GM23248 (cell line): ENCODE data around the gene LRRC45. TPM values are rescaled to one million over a fixed set of nuclear protein-coding genes. Genes with fewer than 3 reads are reported as not detected.
"Not testable (repeated sequence)": the region's sequence is repeated elsewhere in the genome, so short reads cannot be mapped to it uniquely, and the experiment has no call there.

Experiments
- DNase-seq: peaks from one replicate; pipeline ENCODE4 v3.0.0-alpha.2; 2015
- H2AFZ ChIP-seq: fragments of 200-600 bp; sonication (generic); 2 replicates; pipeline ENCODE4 v1.6.1; 2016; ENCODE audit warnings: antibody characterized with exemption
- H3F3A ChIP-seq: fragments of 200-600 bp; sonication (generic); 2 replicates; pipeline ENCODE4 v1.6.1; 2016; ENCODE audit warnings: mild to moderate bottlenecking, antibody characterized with exemption, mixed run types; ENCODE audit not compliant: insufficient read depth
- H3K27ac ChIP-seq: fragments of 200-600 bp; sonication (generic); 2 replicates; pipeline ENCODE4 v1.5.1; 2016; ENCODE audit warnings: mild to moderate bottlenecking
- H3K27me3 ChIP-seq: fragments of 200-600 bp; sonication (generic); replicated peaks from 2 replicates; pipeline ENCODE4 v1.6.1; 2016; ENCODE audit warnings: mild to moderate bottlenecking; ENCODE audit not compliant: insufficient read depth
- H3K36me3 ChIP-seq: fragments of 200-600 bp; sonication (generic); 2 replicates; pipeline ENCODE4 v1.6.1; 2016; ENCODE audit warnings: low read depth, mild to moderate bottlenecking
- H3K4me1 ChIP-seq: fragments of 200-600 bp; sonication (generic); 2 replicates; pipeline ENCODE4 v1.6.1; 2016; ENCODE audit warnings: mild to moderate bottlenecking; ENCODE audit not compliant: insufficient read depth
- H3K4me2 ChIP-seq: fragments of 200-600 bp; sonication (generic); one replicate; pipeline ENCODE4 v1.6.1; 2016; ENCODE audit warnings: mild to moderate bottlenecking; ENCODE audit not compliant: unreplicated experiment
- H3K4me3 ChIP-seq: fragments of 200-600 bp; sonication (generic); 2 replicates; pipeline ENCODE4 v1.5.1; 2016; ENCODE audit warnings: mild to moderate bottlenecking
- H3K79me2 ChIP-seq: fragments of 200-600 bp; sonication (generic); 2 replicates; pipeline ENCODE4 v1.6.1; 2016; ENCODE audit warnings: mild to moderate bottlenecking; ENCODE audit not compliant: insufficient read depth
- H3K9ac ChIP-seq: fragments of 200-600 bp; sonication (generic); 2 replicates; pipeline ENCODE4 v1.6.1; 2016; ENCODE audit warnings: mild to moderate bottlenecking
- H3K9me2 ChIP-seq: fragments of 200-600 bp; sonication (generic); 2 replicates; pipeline ENCODE4 v1.6.1; 2016; ENCODE audit warnings: mixed run types, mild to moderate bottlenecking, moderate library complexity; ENCODE audit not compliant: insufficient read depth
- H3K9me3 ChIP-seq: fragments of 200-600 bp; sonication (generic); one replicate; pipeline ENCODE4 v1.6.1; 2017; ENCODE audit warnings: low read depth
- H4K20me1 ChIP-seq: fragments of 200-600 bp; sonication (generic); 2 replicates; pipeline ENCODE4 v1.6.0; 2016; ENCODE audit not compliant: insufficient read depth
- EZH2 ChIP-seq: fragments of 200-600 bp; sonication (generic); IDR thresholded peaks from 2 replicates; pipeline ENCODE4 v1.6.1; 2018; ENCODE audit warnings: antibody characterized with exemption, mild to moderate bottlenecking; ENCODE audit not compliant: insufficient read depth, poor library complexity, severe bottlenecking
- EZH2phosphoT487 ChIP-seq: fragments of 200-600 bp; sonication (generic); IDR thresholded peaks from 2 replicates; pipeline ENCODE4 v1.6.1; 2018; ENCODE audit warnings: antibody characterized with exemption, moderate library complexity, mild to moderate bottlenecking, low read depth; ENCODE audit not compliant: insufficient read depth
- WGBS, 2 experiments: methylation state at CpG; one replicate each; pipeline ENCODE4 v1.1.6; 2015 to 2017; ENCODE audit warnings: low lambda C conversion rate in 2 of 2, low coverage in 1 of 2; ENCODE audit errors: missing lambda C conversion rate in 2 of 2; 5-methylcytosine and 5-hydroxymethylcytosine counted together
- in situ Hi-C: fragments of 300-500 bp; cut with MboI; formaldehyde crosslinking; loops from 2 replicates; pipeline ENCODE4 v1.15.0; 2020
- polyA plus RNA-seq: library from polyadenylated mRNA; unstranded; fragments of >200 nt; fragmentation: Nextera tagmentation; extraction: Ambion mirVana; gene quantifications from 2 replicates; pipeline ENCODE4 v1.2.1, GENCODE V29; 2016
- total RNA-seq: library from RNA; depleted of rRNA; stranded (reverse); fragments of >200 nt; shearing (Covaris generic); gene quantifications from 2 replicates; pipeline ENCODE4 v1.2.3, GENCODE V29; 2014

Gene LRRC45
- total and polyA plus RNA-seq, 2 experiments from 2014 or later: 4.5 to 14.8 TPM

DNA sequence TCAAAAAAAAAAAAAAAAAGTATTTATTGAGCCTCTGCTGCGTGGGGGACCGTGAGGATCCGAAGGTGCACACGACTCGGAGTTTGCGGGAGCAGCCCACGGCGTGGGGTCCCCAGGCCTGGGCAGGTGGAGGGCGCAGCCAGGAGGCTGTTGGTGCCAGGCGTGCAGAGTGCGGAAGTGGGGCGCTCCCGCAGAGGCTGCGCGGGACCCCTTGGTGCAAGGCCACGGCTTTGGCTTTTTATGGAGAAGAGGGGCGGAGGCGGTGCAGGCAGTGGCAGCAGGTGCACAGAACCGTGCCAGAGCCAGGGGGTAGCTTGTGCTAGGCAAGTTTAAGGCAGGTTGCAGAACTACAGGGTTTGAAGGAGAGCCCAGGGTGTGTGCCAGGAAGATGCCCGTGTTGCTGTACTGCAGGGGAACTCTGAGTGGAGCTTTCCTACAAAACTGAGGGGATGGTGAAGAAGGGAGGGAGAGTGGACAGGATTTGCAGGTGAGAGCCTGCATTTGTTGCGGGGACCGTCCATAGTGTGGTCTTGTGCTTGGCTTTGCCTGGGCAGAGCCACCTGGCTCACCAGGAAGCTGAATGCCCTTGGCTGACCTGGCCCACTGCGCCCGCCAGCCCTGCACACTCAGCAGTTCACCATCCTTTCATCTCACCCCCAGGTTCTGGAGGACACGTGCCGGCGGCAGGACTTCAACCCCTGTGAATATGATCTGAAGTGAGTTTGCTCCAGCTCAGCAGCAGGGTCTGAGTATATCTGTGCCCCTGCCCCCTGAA lies 44.4 kb upstream of the LRRC45 start:
- H2AFZ ChIP-seq: no peak overlapping the region
- H3K9me2 ChIP-seq: no peaks in the 10 kb centered on the region
- H3K36me3 ChIP-seq: no peaks in the 10 kb centered on the region; the same call in 1 of the 2 replicates
- H3K4me1 ChIP-seq: no peaks in the 10 kb centered on the region
- H3K4me3 ChIP-seq: peak overlapping the region; percentile 82
- TF ChIP-seq EZH2phosphoT487 (no peak), EZH2 (no peak)
- DNase-seq: no peak
- WGBS, 2 experiments: 87 to 88% methylated on average over 26 to 27 of the region's 27 CpGs
- H3K9me3 ChIP-seq: no peaks in the 10 kb centered on the region
- no peak overlapping the region for H3K27ac ChIP-seq
- no peaks in the 10 kb centered on the region for H4K20me1 ChIP-seq
- in situ Hi-C loops: no loop called here
- H3K27me3 ChIP-seq: no peaks in the 10 kb centered on the region
- 0 out of 2 replicates have a peak, but pooled peaks cover 6% of the 10 kb centered on the region for H3K79me2 ChIP-seq
- peak overlapping the region; percentile 82 for H3K4me2 ChIP-seq
- no peaks in the 10 kb centered on the region for H3F3A ChIP-seq
- peak overlapping the region; percentile 94 for H3K9ac ChIP-seq

GRCh38 chr17:81980122-81980521 lies 43.0 kb upstream of the LRRC45 start:
- Histone ChIP-seq H3K9ac (no peak overlapping the region), H3K9me2 (no peaks in the 10 kb centered on the region), H3K4me1 (no peaks in the 10 kb centered on the region), H3K9me3 (no peaks in the 10 kb centered on the region), H4K20me1 (no peaks in the 10 kb centered on the region), H3K27ac (no peak overlapping the region), H3K27me3 (no peaks in the 10 kb centered on the region), H3K4me2 (no peak overlapping the region), H2AFZ (no peak overlapping the region), H3K4me3 (no peak overlapping the region), H3K36me3 (no peaks in the 10 kb centered on the region; the same call in 1 of the 2 replicates), H3F3A (no peaks in the 10 kb centered on the region), H3K79me2 (0 out of 2 replicates have a peak, but pooled peaks cover 6% of the 10 kb centered on the region)
- WGBS, 2 experiments: 83 to 86% methylated on average over 4 of the region's 4 CpGs
- in situ Hi-C loops: no loop called here
- DNase-seq: no peak
- TF ChIP-seq EZH2: no peak
- no peak for TF ChIP-seq EZH2phosphoT487

DNA sequence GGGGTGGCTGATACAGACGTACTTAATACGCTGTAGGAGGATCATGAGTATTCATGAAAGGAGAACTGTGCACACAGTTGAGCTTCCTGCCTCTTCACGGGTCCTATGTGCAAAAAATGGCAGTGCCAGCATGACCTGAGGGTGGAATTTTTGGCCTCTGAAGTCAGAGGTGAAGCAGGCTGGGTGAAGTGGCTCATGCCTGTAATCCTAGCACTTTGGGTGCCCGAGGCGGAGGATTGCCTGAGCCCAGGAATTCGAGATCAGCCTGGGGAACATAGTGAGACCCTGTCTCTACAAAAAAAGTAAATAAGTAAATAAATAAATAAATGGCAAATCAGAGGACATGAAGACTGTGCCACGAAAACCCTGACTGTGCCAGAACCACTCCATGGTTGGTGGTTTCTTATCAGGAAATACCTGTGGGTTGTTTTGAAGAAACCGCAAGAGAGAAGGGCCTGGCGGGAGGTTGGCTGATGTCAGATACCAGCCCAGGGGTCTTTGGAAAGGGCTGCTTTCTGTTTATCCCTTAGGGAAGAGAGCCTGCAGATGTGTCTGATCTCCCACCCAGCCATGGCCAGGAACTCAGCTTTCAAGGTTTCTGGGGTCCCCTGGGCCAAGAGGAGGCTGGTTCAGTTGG lies 42.3 kb upstream of the LRRC45 start:
- H3K27me3 ChIP-seq: no peaks in the 10 kb centered on the region
- H3K4me3 ChIP-seq: no peak overlapping the region
- no peak for DNase-seq
- H2AFZ ChIP-seq: no peak overlapping the region
- no peak overlapping the region for H3K27ac ChIP-seq
- no peak overlapping the region for H3K9ac ChIP-seq
- no peaks in the 10 kb centered on the region for H3K4me1 ChIP-seq
- no peaks in the 10 kb centered on the region; the same call in 1 of the 2 replicates for H3K36me3 ChIP-seq
- in situ Hi-C loops: no loop called here
- H3K4me2 ChIP-seq: no peak overlapping the region
- H3K9me3 ChIP-seq: no peaks in the 10 kb centered on the region
- 89 to 90% methylated on average over 9 of the region's 9 CpGs for WGBS, 2 experiments
- H3K79me2 ChIP-seq: 0 out of 2 replicates have a peak, but pooled peaks cover 6% of the 10 kb centered on the region
- TF ChIP-seq EZH2 (no peak), EZH2phosphoT487 (no peak)
- H3K9me2 ChIP-seq: no peaks in the 10 kb centered on the region
- no peaks in the 10 kb centered on the region for H4K20me1 ChIP-seq
- H3F3A ChIP-seq: no peaks in the 10 kb centered on the region

GRCh38 chr17:81981511-81981910 lies 41.6 kb upstream of the LRRC45 start:
- H3K9me2 ChIP-seq, H3K79me2 ChIP-seq: not testable (repeated sequence)

More at GRCh38 chr17:81981511-81981910, 41.6 kb upstream of the LRRC45 start:
- H3K9ac ChIP-seq, H3K4me3 ChIP-seq, H3K4me1 ChIP-seq, H3K9me3 ChIP-seq, H3K4me2 ChIP-seq, H3K36me3 ChIP-seq, H2AFZ ChIP-seq, H3K27me3 ChIP-seq, H3F3A ChIP-seq, in situ Hi-C loops, H4K20me1 ChIP-seq, DNase-seq, H3K27ac ChIP-seq: not testable (repeated sequence)
- 98% methylated on average over 12 of the region's 12 CpGs for WGBS, 2 experiments
